Omental fat pad (tissue), 4 donors: Measurements from ENCODE around the gene ALDH7A1. TPM values are rescaled to one million over a fixed set of nuclear protein-coding genes. Genes with fewer than 3 reads are reported as not detected.

Experiments used
- ATAC-seq: fragments of 150-250 bp; one replicate; pipeline ENCODE4 v1.9.1; 2016; ENCODE audit warnings: mild to moderate bottlenecking, moderate library complexity; ENCODE audit not compliant: low FRiP score
- DNase-seq: peaks from one replicate; pipeline ENCODE4 v3.0.0-alpha.2; 2019; ENCODE audit warnings: low spot score
- total RNA-seq, 4 donors: library from RNA; depleted of rRNA; stranded (reverse); fragments of >200 nt; gene quantifications; one replicate each; pipeline ENCODE4 v1.1.0, GENCODE V29; 2016
- TF ChIP-seq, protein P1 (sequence below), 3 donors: fragments of 450-650 bp; IDR thresholded peaks; one replicate each; pipeline ENCODE4 v1.5.1; 2016 to 2017; ENCODE audit warnings: antibody characterized with exemption in 3 of 3, mild to moderate bottlenecking in 3 of 3, moderate library complexity in 2 of 3

ALDH7A1 gene
- total RNA-seq, 4 donors from 2014 or later, result 14.8 to 32.6 (median 17.9) TPM

DNA sequence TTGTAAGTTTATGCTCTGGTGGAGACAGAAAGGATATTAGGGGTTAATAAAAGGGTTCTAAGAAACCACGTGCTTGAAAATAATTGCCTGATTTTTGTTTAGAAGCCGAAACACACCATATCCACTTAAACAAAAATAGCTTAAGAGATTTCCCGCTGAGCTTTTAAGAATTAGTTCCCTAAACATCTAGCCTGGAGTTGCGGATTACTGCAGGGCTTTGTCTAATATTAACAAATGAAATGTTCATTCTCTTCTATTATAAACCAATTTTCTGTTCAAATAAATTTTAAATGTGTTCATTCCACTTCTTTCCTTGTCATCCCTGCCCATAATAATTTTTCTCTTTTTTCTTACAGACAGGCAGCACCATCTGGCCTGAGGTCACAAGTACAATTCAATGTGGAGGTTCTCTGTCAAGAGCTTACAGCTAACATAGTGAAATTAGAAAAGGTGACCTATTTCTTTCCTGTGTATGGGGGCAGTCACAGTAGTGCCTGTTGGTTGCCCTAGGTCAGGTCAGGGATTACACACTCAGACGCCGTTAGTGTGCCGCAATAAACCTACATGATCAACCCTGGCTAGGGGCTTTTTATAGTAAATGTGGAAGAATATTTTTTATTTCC lies 106.5 kb downstream of the ALDH7A1 start:
- no peak for ATAC-seq
- no peak for DNase-seq
- TF ChIP-seq, protein P1, sequence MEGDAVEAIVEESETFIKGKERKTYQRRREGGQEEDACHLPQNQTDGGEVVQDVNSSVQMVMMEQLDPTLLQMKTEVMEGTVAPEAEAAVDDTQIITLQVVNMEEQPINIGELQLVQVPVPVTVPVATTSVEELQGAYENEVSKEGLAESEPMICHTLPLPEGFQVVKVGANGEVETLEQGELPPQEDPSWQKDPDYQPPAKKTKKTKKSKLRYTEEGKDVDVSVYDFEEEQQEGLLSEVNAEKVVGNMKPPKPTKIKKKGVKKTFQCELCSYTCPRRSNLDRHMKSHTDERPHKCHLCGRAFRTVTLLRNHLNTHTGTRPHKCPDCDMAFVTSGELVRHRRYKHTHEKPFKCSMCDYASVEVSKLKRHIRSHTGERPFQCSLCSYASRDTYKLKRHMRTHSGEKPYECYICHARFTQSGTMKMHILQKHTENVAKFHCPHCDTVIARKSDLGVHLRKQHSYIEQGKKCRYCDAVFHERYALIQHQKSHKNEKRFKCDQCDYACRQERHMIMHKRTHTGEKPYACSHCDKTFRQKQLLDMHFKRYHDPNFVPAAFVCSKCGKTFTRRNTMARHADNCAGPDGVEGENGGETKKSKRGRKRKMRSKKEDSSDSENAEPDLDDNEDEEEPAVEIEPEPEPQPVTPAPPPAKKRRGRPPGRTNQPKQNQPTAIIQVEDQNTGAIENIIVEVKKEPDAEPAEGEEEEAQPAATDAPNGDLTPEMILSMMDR (IDR thresholded peaks at IDR 0.05), result no peak

DNA sequence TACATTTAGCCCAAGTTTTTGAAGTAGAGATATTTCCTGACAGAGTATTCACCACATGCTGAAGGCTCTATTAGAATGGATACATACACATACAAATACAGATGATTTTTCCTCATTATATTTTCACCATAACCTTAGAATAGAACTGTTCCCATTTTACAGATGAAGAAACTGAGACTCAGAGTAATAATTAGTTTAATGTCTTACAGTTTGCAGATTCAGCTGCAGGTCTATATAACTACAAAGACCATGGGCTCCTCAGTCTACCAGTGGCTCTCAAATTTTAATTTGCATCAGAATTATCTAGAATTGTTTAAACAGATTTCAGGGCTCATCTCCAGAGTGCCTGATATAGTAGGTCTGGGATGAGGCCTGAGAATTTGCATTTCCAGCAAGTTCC lies 107.4 kb downstream of the ALDH7A1 start:
- no peak for ATAC-seq
- TF ChIP-seq, protein P1 (IDR thresholded peaks at IDR 0.05), result no peak
- DNase-seq, result no peak

DNA sequence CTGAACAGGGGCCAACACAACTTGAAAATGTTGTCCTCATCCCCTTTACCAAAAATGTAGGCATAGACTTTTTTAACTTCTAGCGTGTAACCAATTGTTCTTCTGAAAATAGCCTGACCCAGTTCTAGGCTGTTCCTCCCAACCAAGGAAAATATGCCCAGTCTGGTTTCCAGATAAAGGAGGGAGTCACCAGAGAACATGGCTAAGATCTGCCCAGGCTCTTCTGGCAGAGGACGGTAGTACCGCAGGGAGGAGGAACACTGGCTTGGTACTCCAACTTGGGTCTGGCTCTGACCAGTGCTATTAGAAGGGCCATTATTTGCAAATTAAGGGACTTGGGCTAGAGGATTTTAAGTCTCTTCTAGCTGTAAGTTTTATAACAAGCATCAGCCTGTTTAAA lies 108.7 kb downstream of the ALDH7A1 start:
- DNase-seq, result no peak

DNA sequence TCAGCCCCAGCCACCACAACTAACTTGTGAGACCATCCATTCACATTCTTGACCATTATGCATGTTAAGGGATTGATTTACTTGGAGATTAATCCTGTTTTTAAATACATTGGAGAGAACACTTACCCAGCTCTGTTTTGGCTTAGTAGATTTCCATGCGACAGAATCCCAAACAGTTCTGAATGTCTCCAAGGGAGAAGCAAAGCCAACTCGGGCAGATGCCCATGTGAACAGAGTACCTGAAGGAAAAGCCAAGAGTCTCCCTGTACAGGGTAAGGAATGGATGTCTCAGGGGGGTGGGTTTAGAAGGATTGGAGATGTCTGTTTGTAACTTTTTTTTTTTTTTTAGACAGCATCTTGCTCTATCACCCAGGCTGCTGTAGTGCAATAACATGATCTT lies 110.8 kb downstream of the ALDH7A1 start:
- no peak for DNase-seq
- ATAC-seq, result no peak
- TF ChIP-seq, protein P1 (IDR thresholded peaks at IDR 0.05), result no peak

More for the DNA sequence above, 108.7 kb downstream of the ALDH7A1 start:
- TF ChIP-seq, protein P1 (IDR thresholded peaks at IDR 0.05), result no peak
- no peak for ATAC-seq

DNA sequence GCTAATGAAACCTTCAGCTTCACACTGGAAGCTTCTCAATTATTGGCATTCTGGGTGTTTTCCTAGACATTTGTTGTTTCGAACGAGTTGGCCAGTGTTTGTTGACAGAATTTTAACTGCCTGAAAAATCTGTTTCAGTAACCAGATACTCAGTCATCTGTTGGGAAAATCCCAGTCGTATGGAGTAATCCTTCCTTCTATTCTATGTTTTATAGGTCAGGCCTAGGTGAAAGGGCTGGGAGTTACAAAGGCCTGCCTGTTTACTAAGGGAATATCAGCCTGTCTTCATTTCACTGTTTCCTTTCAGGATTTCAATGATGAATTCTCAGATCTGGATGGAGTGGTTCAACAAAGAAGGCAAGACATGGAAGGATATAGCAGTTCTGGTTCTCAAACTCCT lies 111.9 kb downstream of the ALDH7A1 start:
- TF ChIP-seq, protein P1 (IDR thresholded peaks at IDR 0.05), result no peak
- no peak for ATAC-seq
- no peak for DNase-seq

DNA sequence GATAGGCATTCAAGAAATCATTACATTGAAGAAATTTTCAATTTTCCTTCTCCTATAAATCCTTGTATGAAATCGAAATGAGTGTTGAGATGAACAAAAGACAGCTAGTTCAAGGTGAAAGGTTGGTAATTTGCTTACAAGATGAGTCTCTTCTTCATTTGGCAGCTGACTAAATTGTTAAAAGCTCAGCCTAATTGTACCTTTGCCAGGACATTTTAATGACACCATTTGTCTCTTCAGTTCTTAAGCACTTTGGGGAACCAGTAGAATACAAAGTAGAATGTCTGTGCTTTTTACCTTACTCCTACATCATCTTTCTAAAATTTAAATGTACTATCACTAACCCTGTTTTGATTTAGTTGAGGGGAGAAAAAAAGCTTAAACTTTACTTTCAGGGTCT lies 112.4 kb downstream of the ALDH7A1 start:
- TF ChIP-seq, protein P1 (IDR thresholded peaks at IDR 0.05), result no peak
- DNase-seq (no peak), ATAC-seq (no peak)

DNA sequence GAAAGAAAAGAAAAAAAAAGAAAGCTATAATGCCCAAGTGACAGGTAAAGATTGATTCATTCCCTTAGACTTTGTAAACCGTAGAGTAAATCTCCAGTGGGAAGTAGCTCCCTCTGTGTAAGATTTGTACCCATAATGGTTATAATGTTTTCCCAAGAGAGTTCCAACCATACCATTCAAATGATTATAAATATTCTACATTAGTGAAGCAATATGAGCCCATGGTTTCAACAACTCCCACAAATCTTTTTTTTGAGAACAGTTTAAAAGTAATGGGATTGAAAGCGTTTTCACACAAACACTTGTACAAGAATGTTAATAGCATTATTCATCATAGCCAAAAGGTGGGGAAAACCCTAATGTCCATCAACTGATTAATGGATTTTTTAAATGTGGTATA lies 113.8 kb downstream of the ALDH7A1 start:
- TF ChIP-seq, protein P1 (IDR thresholded peaks at IDR 0.05), result no peak
- ATAC-seq (no peak), DNase-seq (no peak)
